Activated T-cell treated with anti-CD3 and anti-CD28 coated beads for 48 hours (primary cell): Measurements from ENCODE around the gene CD244.

ENCODE experiments used
- DNase-seq: peaks from one replicate; pipeline ENCODE4 v3.0.0-alpha.2; 2020; ENCODE audit warnings: low read depth

The CD244 gene

DNA sequence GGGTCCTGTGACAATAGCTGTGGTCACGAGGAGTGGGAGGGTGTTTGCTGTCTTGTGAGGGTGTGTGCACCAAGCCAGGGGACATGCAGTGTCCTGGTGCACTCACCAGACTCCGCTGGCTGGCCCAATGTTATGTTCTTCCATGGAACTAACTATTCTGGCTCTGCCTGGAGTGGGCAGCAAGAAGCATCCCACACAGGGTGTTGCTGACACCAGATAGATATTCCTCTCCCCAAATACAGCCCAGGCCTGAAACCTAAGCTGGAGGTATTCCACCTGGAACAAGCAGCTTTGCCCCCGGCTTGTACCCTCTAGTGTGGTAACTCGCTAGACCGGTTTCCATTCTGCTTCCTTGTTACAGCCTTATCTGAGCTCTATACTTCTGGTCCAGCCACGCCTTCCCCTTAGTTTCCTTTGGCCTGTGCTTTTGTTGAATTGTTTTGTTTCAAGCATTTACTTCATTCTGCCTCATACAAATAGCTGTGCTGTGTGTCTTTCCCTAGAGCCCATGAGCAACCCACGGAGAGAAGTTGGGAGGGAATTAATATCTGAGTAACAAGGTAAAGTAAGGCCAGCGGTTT is 81.4 kb downstream of the CD244 start:
- no peak for DNase-seq

GRCh38 chr1:160780398-160780755 is 82.3 kb downstream of the CD244 start:
- no peak for DNase-seq
